Gastrocnemius medialis (tissue), 4 donors: ENCODE data around the gene ZNF438.
"Not testable (repeated sequence)": the region's sequence is repeated elsewhere in the genome, so short reads cannot be mapped to it uniquely, and the experiment has no call there.

Experiments
- CTCF ChIP-seq, 5 experiments: fragments of 450-650 bp in 3 of 5; fragments of 200-600 bp in 2 of 5; sonication (generic) in 2 of 5; IDR thresholded peaks in 4 of 5; conservative IDR thresholded peaks in 1 of 5; 1 replicate in 4 of 5; 2 replicates in 1 of 5; pipeline ENCODE4 v1.5.1; 2016 to 2019; ENCODE audit warnings: antibody characterized with exemption in 5 of 5, mild to moderate bottlenecking in 3 of 5, moderate library complexity in 3 of 5
- POLR2A ChIP-seq, 2 donors: fragments of 450-650 bp; IDR thresholded peaks; one replicate each; pipeline ENCODE4 v1.6.1; 2017; ENCODE audit warnings: antibody characterized with exemption in 2 of 2, mild to moderate bottlenecking in 2 of 2, moderate library complexity in 2 of 2

DNA sequence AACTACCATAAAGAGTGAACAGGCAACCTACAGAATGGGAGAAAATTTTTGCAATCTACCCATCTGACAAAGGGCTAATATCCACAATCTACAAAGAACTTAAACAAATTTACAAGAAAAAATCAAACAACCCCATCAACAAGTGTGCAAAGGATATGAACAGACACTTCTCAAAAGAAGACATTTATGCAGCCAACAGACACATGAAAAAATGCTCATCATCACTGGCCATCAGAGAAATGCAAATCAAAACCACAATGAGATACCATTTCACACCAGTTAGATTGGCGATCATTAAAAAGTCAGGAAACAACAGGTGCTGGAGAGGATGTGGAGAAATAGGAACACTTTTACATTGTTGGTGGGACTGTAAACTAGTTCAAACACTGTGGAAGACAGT, 5.4 kb downstream of the ZNF438 start:
- not testable (repeated sequence) for TF ChIP-seq CTCF (IDR thresholded peaks at IDR 0.05 in 4 of 5, conservative IDR thresholded peaks at IDR 0.05 in 1 of 5); POLR2A (IDR thresholded peaks at IDR 0.05)
